Transverse colon (tissue), 4 donors: ENCODE data around the gene UHRF1.
A peak's percentile ranks its signal among the peaks of the same experiment; 100 is the strongest.

Source experiments
- CTCF ChIP-seq, 5 experiments: fragments of 200-600 bp in 3 of 5; fragments of 450-650 bp in 2 of 5; sonication (generic) in 3 of 5; IDR thresholded peaks; 1 replicate in 2 of 5; 2 replicates in 3 of 5; pipeline ENCODE4 v1.5.1; 2016 to 2017; ENCODE audit warnings: antibody characterized with exemption in 5 of 5, inconsistent platforms in 3 of 5, mild to moderate bottlenecking in 2 of 5, moderate library complexity in 1 of 5
- POLR2A ChIP-seq: fragments of 450-650 bp; IDR thresholded peaks from one replicate; pipeline ENCODE4 v1.6.1; 2016; ENCODE audit warnings: antibody characterized with exemption, mild to moderate bottlenecking, moderate library complexity
- POLR2AphosphoS5 ChIP-seq, 3 donors: sonication (generic); formaldehyde crosslinking; IDR thresholded peaks; one replicate each; pipeline ENCODE4 v1.6.1; 2016; ENCODE audit warnings: antibody characterized with exemption in 3 of 3

GRCh38 chr19:4968462-4969291, 59.4 kb downstream of the UHRF1 start, which contains the start of gene KDM4B:
- TF ChIP-seq CTCF (IDR thresholded peaks at IDR 0.05) (no peak), POLR2A (peak; percentile 82), POLR2AphosphoS5 (IDR thresholded peaks at IDR 0.05) (peak; percentile 92 to 98 (median 96))
